COLO829 (cell line): ENCODE results near the gene MEMO1.
"Not testable (repeated sequence)": the region's sequence is repeated elsewhere in the genome, so short reads cannot be mapped to it uniquely, and the experiment has no call there.

Experiments
- DNase-seq: peaks from one replicate; pipeline ENCODE4 v3.0.0; 2012; ENCODE audit warnings: low spot score

Gene MEMO1

GRCh38 chr2:31957354-31958139 lies 53.3 kb downstream of the MEMO1 start:
- no peak for DNase-seq

GRCh38 chr2:31956934-31957333 lies 53.9 kb downstream of the MEMO1 start:
- DNase-seq, result not testable (repeated sequence)

- DNase-seq, result no peak
These were observed 54.5 kb downstream of the MEMO1 start for GRCh38 chr2:31956312-31956711.

- not testable (repeated sequence) for DNase-seq
These were observed 57.7 kb downstream of the MEMO1 start for GRCh38 chr2:31953095-31953494.

- no peak for DNase-seq
These were observed 59.8 kb downstream of the MEMO1 start for GRCh38 chr2:31950946-31951562.

- DNase-seq, result no peak
These were observed 62.9 kb downstream of the MEMO1 start for GRCh38 chr2:31947871-31948270.

- DNase-seq, result no peak
These were observed 64.0 kb downstream of the MEMO1 start for GRCh38 chr2:31946838-31947237.

GRCh38 chr2:31945572-31945935 lies 65.3 kb downstream of the MEMO1 start:
- DNase-seq, result no peak

GRCh38 chr2:31944828-31945571 lies 65.8 kb downstream of the MEMO1 start:
- no peak for DNase-seq

GRCh38 chr2:31943636-31944225 lies 67.1 kb downstream of the MEMO1 start:
- DNase-seq, result no peak

- no peak for DNase-seq
These were observed 69.9 kb downstream of the MEMO1 start for GRCh38 chr2:31940920-31941319.

- no peak for DNase-seq
These were observed 73.1 kb downstream of the MEMO1 start for GRCh38 chr2:31937741-31938140.

- DNase-seq, result no peak
These were observed 75.4 kb downstream of the MEMO1 start for GRCh38 chr2:31935370-31935769.

- no peak for DNase-seq
These were observed 77.7 kb downstream of the MEMO1 start for GRCh38 chr2:31933066-31933465.

- no peak for DNase-seq
These were observed 78.2 kb downstream of the MEMO1 start for GRCh38 chr2:31932589-31932988.

- no peak for DNase-seq
These were observed 78.9 kb downstream of the MEMO1 start for GRCh38 chr2:31931916-31932315.

- no peak for DNase-seq
These were observed 85.3 kb downstream of the MEMO1 start for GRCh38 chr2:31925517-31925916.

- DNase-seq, result no peak
These were observed 87.1 kb downstream of the MEMO1 start for GRCh38 chr2:31923662-31924061.

GRCh38 chr2:31922542-31923408 lies 88.0 kb downstream of the MEMO1 start:
- no peak for DNase-seq

- no peak for DNase-seq
These were observed 89.8 kb downstream of the MEMO1 start for GRCh38 chr2:31920962-31921361.

GRCh38 chr2:31919499-31919898 lies 91.3 kb downstream of the MEMO1 start:
- no peak for DNase-seq

- DNase-seq, result no peak
These were observed 101.1 kb downstream of the MEMO1 start for GRCh38 chr2:31909661-31910060.
